Thyroid gland (tissue), 4 donors: Measurements from ENCODE around the gene STAT3. TPM values are rescaled to one million over a fixed set of nuclear protein-coding genes. Genes with fewer than 3 reads are reported as not detected.

ENCODE experiments used
- DNase-seq, 2 donors: peaks; one replicate each; pipeline ENCODE4 v3.0.0-alpha.2; 2019
- H3K27ac ChIP-seq, 3 donors: fragments of 200-600 bp; sonication (generic); 1 replicate in 2 of 3; 2 replicates in 1 of 3; pipeline ENCODE4 v1.5.1; 2016 to 2019; ENCODE audit warnings: mild to moderate bottlenecking in 1 of 3, moderate library complexity in 1 of 3
- H3K27me3 ChIP-seq: fragments of 200-600 bp; sonication (generic); one replicate; pipeline ENCODE4 v1.5.1; 2019
- H3K36me3 ChIP-seq, 2 donors: fragments of 200-600 bp; sonication (generic); one replicate each; pipeline ENCODE4 v1.5.1; 2016 to 2019
- H3K4me1 ChIP-seq, 2 donors: fragments of 200-600 bp; sonication (generic); one replicate each; pipeline ENCODE4 v1.5.1; 2017 to 2019
- H3K4me3 ChIP-seq, 3 donors: fragments of 200-600 bp; sonication (generic); replicated peaks in 1 of 3; 1 replicate in 2 of 3; 2 replicates in 1 of 3; pipeline ENCODE4 v1.5.1; 2016; ENCODE audit warnings: mild to moderate bottlenecking in 1 of 3
- H3K9me3 ChIP-seq: fragments of 200-600 bp; sonication (generic); one replicate; pipeline ENCODE4 v1.5.1; 2017
- CTCF ChIP-seq, 6 experiments: fragments of 200-600 bp in 3 of 6; fragments of 450-650 bp in 3 of 6; sonication (generic) in 3 of 6; IDR thresholded peaks; one replicate each; pipeline ENCODE4 v1.5.1; 2016 to 2019; ENCODE audit warnings: antibody characterized with exemption in 6 of 6, mild to moderate bottlenecking in 2 of 6, inconsistent platforms in 1 of 6, moderate library complexity in 1 of 6
- POLR2A ChIP-seq, 2 donors: fragments of 450-650 bp; IDR thresholded peaks; one replicate each; pipeline ENCODE4 v1.6.1; 2017; ENCODE audit warnings: antibody characterized with exemption in 2 of 2, mild to moderate bottlenecking in 2 of 2, moderate library complexity in 1 of 2
- WGBS, 2 donors: methylation state at CpG; one replicate each; pipeline ENCODE4 v1.1.5; 2017; 5-methylcytosine and 5-hydroxymethylcytosine counted together
- intact Hi-C: fragments of 100-400 bp; cut with DNase I; formaldehyde crosslinking; loops from one replicate; pipeline ENCODE4 v1.15.1; 2023
- total RNA-seq, 4 donors: library from RNA; depleted of rRNA; stranded (reverse); fragments of >200 nt; gene quantifications; one replicate each; pipeline ENCODE4 v1.2.3, GENCODE V29; 2016

Gene STAT3
- total RNA-seq, 4 donors from 2014 or later: 147 to 292 (median 206) TPM

- intact Hi-C loops: no loop called here
- no peak for DNase-seq
- TF ChIP-seq POLR2A (IDR thresholded peaks at IDR 0.05) (no peak), CTCF (IDR thresholded peaks at IDR 0.05) (no peak)
- Histone ChIP-seq H3K4me3 (no peak overlapping the region), H3K36me3 (peaks cover 1 to 16% of the 10 kb centered on the region in 2 donors), H3K27ac (no peak overlapping the region), H3K4me1 (no peaks in the 10 kb centered on the region), H3K9me3 (no peaks in the 10 kb centered on the region), H3K27me3 (no peaks in the 10 kb centered on the region)
- 94 to 98% methylated on average over 3 of the region's 3 CpGs for WGBS, 2 donors
Observed at GRCh38 chr17:42296012-42296411, 92.2 kb downstream of the STAT3 start.

DNA sequence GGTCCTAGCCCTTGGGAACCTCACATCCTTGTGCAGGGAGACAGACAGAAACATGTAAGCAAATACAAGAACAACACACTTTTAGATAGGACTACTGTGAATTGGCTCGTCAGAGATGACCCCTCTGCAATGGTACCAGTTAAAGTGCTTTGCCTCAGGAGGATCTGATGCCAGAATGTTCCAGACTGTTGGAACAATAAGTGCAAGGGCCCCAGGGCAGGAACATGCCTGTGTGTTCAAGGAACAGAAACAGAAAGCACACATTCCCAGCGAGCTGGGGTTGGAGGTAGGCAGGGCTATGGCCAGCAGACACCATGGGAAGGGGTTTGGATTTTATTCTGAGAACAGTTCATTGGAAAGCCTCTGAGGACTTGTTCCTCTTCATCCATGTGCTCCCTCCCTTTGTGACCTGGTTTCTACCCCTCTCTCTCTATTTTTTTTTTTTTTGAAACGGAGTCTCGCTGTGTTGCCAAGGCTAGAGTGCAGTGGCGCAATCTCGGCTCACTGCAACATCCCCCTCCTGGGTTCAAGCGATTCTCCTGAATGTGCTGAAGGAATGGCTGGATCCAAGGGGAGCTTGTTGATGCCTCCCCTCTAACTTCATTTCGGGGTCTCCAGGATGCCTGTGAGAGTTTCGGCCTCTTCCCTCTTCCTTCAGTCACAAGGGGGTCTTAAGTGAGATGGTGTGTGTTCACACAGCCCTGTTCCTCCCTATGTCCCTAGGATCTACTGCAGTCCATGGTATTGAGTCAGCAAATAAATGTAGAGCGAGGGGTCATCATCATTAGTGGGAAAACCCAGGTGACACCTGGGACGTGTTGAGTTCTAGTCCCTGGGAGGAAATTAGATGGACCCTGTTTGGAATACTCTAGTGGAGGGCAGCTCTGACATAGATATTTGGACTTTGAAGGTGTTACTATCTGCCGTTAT lies 93.5 kb downstream of the STAT3 start:
- peaks cover 0 to 14% of the 10 kb centered on the region in 2 donors for H3K36me3 ChIP-seq
- peak in 1 of 2 donors; percentile 51 for DNase-seq
- intact Hi-C loops: no loop called here
- TF ChIP-seq CTCF (IDR thresholded peaks at IDR 0.05): no peak
- TF ChIP-seq POLR2A (IDR thresholded peaks at IDR 0.05): no peak
- no peak overlapping the region for H3K27ac ChIP-seq
- no peaks in the 10 kb centered on the region for H3K27me3 ChIP-seq
- WGBS, 2 donors: 80 to 81% methylated on average over 12 of the region's 12 CpGs
- no peak overlapping the region for H3K4me3 ChIP-seq
- H3K9me3 ChIP-seq: no peaks in the 10 kb centered on the region
- peaks cover 0 to 2% of the 10 kb centered on the region in 2 donors for H3K4me1 ChIP-seq

- WGBS, 2 donors: 82 to 88% methylated on average over 11 of the region's 11 CpGs
- Histone ChIP-seq H3K4me1 (peaks cover 15 to 33% of the 10 kb centered on the region in 2 donors), H3K4me3 (no peak overlapping the region), H3K27ac (no peak overlapping the region), H3K9me3 (no peaks in the 10 kb centered on the region), H3K27me3 (no peaks in the 10 kb centered on the region), H3K36me3 (peaks cover 0 to 7% of the 10 kb centered on the region in 2 donors)
- intact Hi-C loops: no loop called here
- no peak for TF ChIP-seq POLR2A (IDR thresholded peaks at IDR 0.05)
- TF ChIP-seq CTCF (IDR thresholded peaks at IDR 0.05): no peak
- no peak for DNase-seq
Observed at GRCh38 chr17:42291129-42291528, 97.1 kb downstream of the STAT3 start.

DNA sequence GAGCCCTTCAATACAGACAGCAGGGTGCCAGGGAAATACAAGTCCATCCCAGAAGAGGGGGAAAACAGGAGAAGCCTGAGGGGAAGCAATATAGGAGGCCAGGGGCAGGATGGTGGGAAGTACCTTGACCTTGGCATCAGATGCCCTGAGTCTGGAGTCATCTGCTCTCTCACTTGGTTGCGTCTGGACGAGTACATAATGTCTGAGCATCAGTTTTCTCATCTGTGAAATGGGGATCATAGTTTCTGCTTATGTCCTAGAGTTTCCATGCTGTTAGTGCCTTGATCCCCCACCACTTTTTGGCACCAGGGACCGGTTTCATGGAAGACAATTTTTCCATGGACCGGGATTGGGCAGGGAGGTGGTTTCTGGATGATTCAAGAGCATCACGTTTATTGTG lies 97.7 kb downstream of the STAT3 start:
- no peak overlapping the region for H3K27ac ChIP-seq
- H3K4me1 ChIP-seq: peaks cover 15 to 33% of the 10 kb centered on the region in 2 donors
- TF ChIP-seq POLR2A (IDR thresholded peaks at IDR 0.05) (no peak), CTCF (IDR thresholded peaks at IDR 0.05) (no peak)
- H3K36me3 ChIP-seq: peaks cover 0 to 3% of the 10 kb centered on the region in 2 donors
- intact Hi-C loops: no loop called here
- no peaks in the 10 kb centered on the region for H3K27me3 ChIP-seq
- no peak for DNase-seq
- no peak overlapping the region for H3K4me3 ChIP-seq
- no peaks in the 10 kb centered on the region for H3K9me3 ChIP-seq
- 81 to 91% methylated on average over 5 of the region's 5 CpGs for WGBS, 2 donors

- H3K36me3 ChIP-seq: no peaks in the 10 kb centered on the region
- no peaks in the 10 kb centered on the region for H3K9me3 ChIP-seq
- no peak overlapping the region for H3K4me3 ChIP-seq
- no peak for DNase-seq
- TF ChIP-seq POLR2A (IDR thresholded peaks at IDR 0.05) (no peak), CTCF (IDR thresholded peaks at IDR 0.05) (no peak)
- H3K27ac ChIP-seq: peak overlapping the region in 2 of 3 donors; percentile 84 to 89
- H3K27me3 ChIP-seq: no peaks in the 10 kb centered on the region
- 84 to 97% methylated on average over 8 to 9 of the region's 9 CpGs for WGBS, 2 donors
- peaks cover 15 to 33% of the 10 kb centered on the region in 2 donors for H3K4me1 ChIP-seq
- intact Hi-C loops: no loop called here
Observed at GRCh38 chr17:42289611-42290181, 98.5 kb downstream of the STAT3 start.
